Neutrophil (primary cell): ENCODE data around the gene TOB1.
"Not testable (repeated sequence)": the region's sequence is repeated elsewhere in the genome, so short reads cannot be mapped to it uniquely, and the experiment has no call there.

Source experiments
- H3K27ac ChIP-seq: fragments of 200-600 bp; sonication (generic); 2 replicates; pipeline ENCODE4 v1.5.1; 2016; ENCODE audit warnings: mild to moderate bottlenecking, moderate library complexity
- H3K27me3 ChIP-seq: fragments of 200-600 bp; sonication (generic); 2 replicates; pipeline ENCODE4 v1.6.0; 2016; ENCODE audit warnings: mild to moderate bottlenecking
- H3K36me3 ChIP-seq: fragments of 200-600 bp; sonication (generic); 2 replicates; pipeline ENCODE4 v1.5.1; 2017
- H3K4me1 ChIP-seq, 2 experiments: fragments of 200-600 bp in 1 of 2; sonication (generic) in 1 of 2; 1 replicate in 1 of 2; 2 replicates in 1 of 2; pipeline versions ENCODE4 v1.5.1 to v1.6.1; 2013 to 2016; ENCODE audit warnings: low read depth in 1 of 2, low read length in 1 of 2, mild to moderate bottlenecking in 1 of 2, moderate library complexity in 1 of 2; ENCODE audit not compliant: control insufficient read depth in 1 of 2, insufficient read depth in 1 of 2
- H3K4me3 ChIP-seq, 2 experiments: fragments of 200-600 bp in 1 of 2; sonication (generic) in 1 of 2; 1 replicate in 1 of 2; 2 replicates in 1 of 2; pipeline ENCODE4 v1.5.1; 2013 to 2016; ENCODE audit warnings: low read depth in 1 of 2, low read length in 1 of 2, mild to moderate bottlenecking in 1 of 2, moderate library complexity in 1 of 2
- H3K9me3 ChIP-seq: fragments of 200-600 bp; sonication (generic); 2 replicates; pipeline ENCODE4 v1.5.1; 2016
- TF ChIP-seq, protein P1 (sequence below): fragments of 200-600 bp; sonication (generic); IDR thresholded peaks from 2 replicates; pipeline ENCODE4 v1.5.1; 2016; ENCODE audit warnings: antibody characterized with exemption

The TOB1 gene

DNA sequence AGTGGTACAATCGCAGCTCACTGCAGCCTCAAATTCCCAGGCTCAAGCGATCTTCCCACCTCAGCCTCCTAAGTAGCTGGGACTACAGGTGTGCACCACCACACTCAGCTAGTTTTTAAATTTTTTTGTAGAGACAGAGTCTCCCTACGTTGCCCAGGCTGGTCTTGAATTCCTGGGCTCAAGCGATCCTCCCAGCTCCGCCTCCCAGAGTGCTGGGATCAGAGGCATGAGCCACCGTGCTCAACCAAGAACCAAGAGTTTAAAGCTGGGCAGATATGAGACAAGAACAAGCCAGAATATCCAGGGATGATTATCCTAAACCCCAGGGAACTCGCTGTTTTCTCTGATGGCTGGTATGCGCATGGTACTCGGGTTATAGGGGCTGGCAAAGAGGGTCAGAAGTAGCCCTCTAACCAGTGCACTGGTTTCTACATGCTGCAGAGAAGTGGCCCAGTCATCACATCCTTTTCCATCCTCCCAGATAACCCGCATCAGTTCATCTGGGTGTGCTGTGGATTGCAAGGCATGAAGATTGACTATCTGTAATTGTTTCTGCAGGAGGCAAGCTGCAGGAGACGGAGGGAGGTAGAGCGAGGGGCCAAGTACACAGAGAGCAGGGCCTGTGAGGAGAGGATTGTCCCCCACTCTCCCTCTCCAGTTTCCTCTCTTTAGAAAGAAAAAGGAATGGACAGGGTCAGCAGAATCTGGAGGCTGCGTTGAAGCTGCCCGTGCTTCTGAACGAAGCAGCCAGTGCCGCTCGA lies 33.6 kb upstream of the TOB1 start:
- H3K4me1 ChIP-seq = peaks cover 5 to 11% of the 10 kb centered on the region in 2 experiments
- TF ChIP-seq, protein P1, sequence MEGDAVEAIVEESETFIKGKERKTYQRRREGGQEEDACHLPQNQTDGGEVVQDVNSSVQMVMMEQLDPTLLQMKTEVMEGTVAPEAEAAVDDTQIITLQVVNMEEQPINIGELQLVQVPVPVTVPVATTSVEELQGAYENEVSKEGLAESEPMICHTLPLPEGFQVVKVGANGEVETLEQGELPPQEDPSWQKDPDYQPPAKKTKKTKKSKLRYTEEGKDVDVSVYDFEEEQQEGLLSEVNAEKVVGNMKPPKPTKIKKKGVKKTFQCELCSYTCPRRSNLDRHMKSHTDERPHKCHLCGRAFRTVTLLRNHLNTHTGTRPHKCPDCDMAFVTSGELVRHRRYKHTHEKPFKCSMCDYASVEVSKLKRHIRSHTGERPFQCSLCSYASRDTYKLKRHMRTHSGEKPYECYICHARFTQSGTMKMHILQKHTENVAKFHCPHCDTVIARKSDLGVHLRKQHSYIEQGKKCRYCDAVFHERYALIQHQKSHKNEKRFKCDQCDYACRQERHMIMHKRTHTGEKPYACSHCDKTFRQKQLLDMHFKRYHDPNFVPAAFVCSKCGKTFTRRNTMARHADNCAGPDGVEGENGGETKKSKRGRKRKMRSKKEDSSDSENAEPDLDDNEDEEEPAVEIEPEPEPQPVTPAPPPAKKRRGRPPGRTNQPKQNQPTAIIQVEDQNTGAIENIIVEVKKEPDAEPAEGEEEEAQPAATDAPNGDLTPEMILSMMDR = no peak
- no peak overlapping the region for H3K4me3 ChIP-seq
- H3K27me3 ChIP-seq = no peaks in the 10 kb centered on the region
- H3K9me3 ChIP-seq = no peaks in the 10 kb centered on the region
- no peaks in the 10 kb centered on the region for H3K36me3 ChIP-seq
- H3K27ac ChIP-seq = no peak overlapping the region

DNA sequence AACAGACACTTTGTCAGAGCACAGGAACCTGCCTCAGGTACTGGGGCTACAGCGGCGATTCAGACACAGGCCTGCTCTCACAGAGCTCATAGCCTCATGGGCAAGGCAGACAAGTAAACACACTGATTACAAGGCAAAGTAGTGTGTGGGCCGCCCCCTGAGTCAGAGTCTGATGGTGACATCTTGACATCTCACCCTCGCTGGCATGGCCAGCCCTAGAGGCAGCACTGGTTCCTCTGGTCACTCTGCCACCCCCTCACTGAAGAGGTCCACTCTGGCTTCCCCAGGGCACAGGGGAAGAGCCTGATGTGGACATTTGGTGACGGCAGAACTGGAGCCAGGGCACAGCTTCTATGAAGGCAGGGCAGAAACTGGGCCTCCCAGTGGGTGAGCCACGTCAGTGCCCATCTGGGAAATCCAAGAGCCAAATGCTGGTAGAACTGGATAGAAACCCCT lies 32.9 kb upstream of the TOB1 start:
- no peaks in the 10 kb centered on the region for H3K36me3 ChIP-seq
- TF ChIP-seq, protein P1 = no peak
- H3K4me3 ChIP-seq = no peak overlapping the region
- H3K9me3 ChIP-seq = no peaks in the 10 kb centered on the region
- H3K4me1 ChIP-seq = peaks cover 5 to 11% of the 10 kb centered on the region in 2 experiments
- no peak overlapping the region for H3K27ac ChIP-seq
- H3K27me3 ChIP-seq = no peaks in the 10 kb centered on the region

DNA sequence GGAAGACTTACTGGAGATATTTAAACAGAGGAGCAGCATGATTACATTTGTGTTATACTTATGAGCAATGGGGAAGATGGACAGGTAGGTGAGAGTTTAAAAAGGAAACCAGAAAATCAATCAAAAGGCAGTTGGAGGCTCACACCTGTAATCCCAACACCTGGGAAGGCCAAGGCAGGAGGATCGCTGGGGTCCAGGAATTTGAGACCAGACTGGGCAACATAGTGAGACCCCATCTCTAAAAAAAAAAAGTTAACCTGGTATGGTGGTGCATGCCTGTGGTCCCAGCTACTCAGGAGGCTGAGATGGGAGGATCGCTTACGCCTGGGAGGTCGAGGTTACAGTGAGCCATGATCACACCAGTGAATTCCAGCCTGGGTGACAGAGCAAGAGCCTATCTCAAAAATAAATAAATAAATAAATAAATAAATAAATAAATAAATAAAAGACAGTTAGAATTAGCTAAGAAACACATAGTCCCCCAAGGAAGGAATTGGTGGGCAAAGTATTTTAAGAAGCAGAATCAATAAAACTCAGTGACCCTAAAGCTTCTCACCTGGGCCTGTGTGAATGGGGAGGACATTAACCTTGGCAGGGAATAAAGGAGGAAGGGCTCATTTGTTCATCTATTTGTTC lies 32.3 kb upstream of the TOB1 start:
- H3K27me3 ChIP-seq = no peaks in the 10 kb centered on the region
- no peak overlapping the region for H3K4me3 ChIP-seq
- no peak overlapping the region for H3K27ac ChIP-seq
- H3K9me3 ChIP-seq = no peaks in the 10 kb centered on the region
- peaks cover 5 to 11% of the 10 kb centered on the region in 2 experiments for H3K4me1 ChIP-seq
- H3K36me3 ChIP-seq = no peaks in the 10 kb centered on the region
- TF ChIP-seq, protein P1 = no peak

DNA sequence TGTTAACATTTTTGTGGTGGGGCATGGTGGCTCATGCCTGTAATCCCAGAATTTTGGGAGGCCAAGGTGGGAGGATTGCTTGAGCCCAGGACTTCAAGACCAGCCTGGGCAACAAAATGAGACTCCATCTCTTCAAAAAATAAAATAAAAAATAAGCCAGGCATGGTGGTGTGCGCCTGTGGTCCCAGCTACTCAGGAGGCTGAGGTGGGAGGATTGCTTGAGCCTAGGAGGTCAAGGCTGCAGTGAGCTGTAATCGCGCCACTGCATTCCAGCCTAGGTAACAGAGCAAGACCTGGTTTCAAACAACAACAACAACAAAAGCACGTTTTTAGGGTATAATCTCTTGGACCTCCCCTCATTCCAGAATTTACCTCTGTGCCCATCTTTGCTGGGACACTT lies 28.4 kb upstream of the TOB1 start:
- H3K9me3 ChIP-seq, H3K36me3 ChIP-seq, H3K4me1 ChIP-seq, H3K4me3 ChIP-seq, H3K27me3 ChIP-seq, H3K27ac ChIP-seq: not testable (repeated sequence)

DNA sequence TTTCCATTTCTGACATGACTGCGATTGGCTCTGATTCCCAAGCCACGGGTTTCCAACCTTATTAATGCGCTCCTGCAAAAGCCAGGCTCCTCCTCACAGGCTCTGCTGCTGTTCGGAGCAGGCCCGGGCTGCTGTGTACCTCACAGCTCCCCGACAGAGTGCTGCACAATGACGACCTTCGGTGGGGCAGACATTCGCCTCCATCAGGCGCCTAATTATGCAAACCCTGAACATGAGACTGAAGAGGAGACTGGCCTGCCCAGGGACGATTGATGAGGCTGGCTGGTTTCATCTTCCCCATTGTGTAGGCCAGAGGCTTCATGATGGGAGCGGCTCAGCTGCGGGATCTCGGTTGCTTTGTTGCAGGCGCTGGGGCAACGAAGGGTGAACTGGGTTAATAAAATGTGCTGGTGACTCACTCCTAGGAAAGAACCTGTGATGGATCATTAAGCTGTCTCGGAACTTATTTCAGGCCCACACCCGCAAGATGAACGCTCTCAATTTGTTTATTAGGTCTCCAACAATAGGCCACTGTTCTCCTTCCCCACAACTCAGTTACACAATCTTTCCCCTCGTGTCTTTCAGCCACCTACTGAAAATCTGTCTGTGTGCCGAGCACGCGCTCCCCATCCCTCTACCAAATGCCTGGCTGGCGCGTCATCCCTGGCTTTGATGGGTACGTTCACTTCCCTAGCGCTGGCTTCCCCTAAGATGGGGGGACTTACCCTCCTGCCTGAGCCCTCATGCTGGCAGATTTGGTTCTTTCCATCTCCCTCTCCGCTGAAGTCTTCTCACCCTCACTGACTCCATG lies 27.2 kb upstream of the TOB1 start:
- H3K9me3 ChIP-seq = no peaks in the 10 kb centered on the region
- H3K4me1 ChIP-seq = no peaks in the 10 kb centered on the region
- TF ChIP-seq, protein P1 = no peak
- H3K36me3 ChIP-seq = no peaks in the 10 kb centered on the region
- H3K4me3 ChIP-seq = no peak overlapping the region
- no peak overlapping the region for H3K27ac ChIP-seq
- H3K27me3 ChIP-seq = no peaks in the 10 kb centered on the region
